WTC11 (cell line): Measurements from ENCODE around the gene ANKZF1.

Experiments
- ATF3 ChIP-seq: sonication (generic); formaldehyde crosslinking; conservative IDR thresholded peaks from 2 replicates; pipeline ENCODE4 v1.8.1; 2022; ENCODE audit warnings: mild to moderate bottlenecking, missing genetic modification reagents
- TEAD4 ChIP-seq: sonication (generic); formaldehyde crosslinking; IDR thresholded peaks from 2 replicates; pipeline ENCODE4 v1.8.0; 2022; ENCODE audit warnings: mild to moderate bottlenecking, missing genetic modification reagents
- TF ChIP-seq, protein P1 (sequence below): sonication (generic); formaldehyde crosslinking; IDR thresholded peaks from 2 replicates; pipeline ENCODE4 v1.8.0; 2022; ENCODE audit warnings: mild to moderate bottlenecking, missing genetic modification reagents
- TF ChIP-seq, protein P2 (sequence below): sonication (generic); formaldehyde crosslinking; IDR thresholded peaks from 2 replicates; pipeline ENCODE4 v1.8.0; 2022; ENCODE audit warnings: mild to moderate bottlenecking, missing genetic modification reagents
- TF ChIP-seq, protein P3 (sequence below): fragments of 200-600 bp; IDR thresholded peaks from 2 replicates; pipeline ENCODE4 v1.8.0; 2022; ENCODE audit warnings: antibody characterized with exemption
- TF ChIP-seq, protein P4 (sequence below): sonication (generic); formaldehyde crosslinking; IDR thresholded peaks from 2 replicates; pipeline ENCODE4 v1.8.1; 2023; ENCODE audit warnings: mild to moderate bottlenecking, missing genetic modification reagents, moderate library complexity

DNA sequence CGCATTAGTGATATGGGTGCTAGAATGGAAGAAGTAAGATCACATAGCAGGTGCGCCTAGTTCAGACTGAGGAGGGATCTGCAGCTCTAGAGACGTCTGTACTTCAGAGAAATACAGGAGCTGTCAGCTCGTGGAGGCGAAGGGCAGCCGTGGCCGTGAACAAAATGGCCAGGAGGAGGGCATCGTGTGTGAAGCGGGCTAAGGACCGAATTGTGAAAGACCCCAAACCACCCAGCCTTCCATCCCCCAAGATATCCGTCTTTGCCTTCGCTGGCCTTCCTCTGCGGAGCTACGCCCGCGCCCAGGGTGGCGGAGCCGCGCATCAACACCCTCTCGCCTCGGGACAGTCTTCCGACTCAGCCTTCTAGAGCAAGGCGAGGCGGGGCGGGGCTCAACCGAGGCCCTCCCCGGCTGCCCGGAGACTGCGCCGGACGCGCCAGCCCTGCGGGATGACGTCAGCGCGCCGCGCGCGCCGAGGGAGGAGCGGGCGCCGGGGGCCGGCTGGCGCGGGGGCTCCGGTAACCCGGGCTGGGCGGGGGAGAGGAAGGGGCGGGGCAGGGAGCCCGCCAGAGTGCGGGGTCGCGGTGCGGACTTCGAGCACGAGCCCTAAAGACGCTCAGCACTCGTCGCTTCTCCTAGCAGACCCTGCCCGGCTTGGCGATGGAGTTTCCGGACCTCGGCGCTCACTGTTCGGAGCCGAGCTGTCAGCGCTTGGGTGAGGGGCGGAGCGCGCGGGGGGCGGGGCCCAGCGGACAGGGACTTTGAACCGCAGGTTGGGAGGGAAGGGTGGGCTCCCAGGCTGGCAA lies 23.1 kb upstream of the ANKZF1 start, which contains the start of gene ZFAND2B:
- TF ChIP-seq, protein P1, sequence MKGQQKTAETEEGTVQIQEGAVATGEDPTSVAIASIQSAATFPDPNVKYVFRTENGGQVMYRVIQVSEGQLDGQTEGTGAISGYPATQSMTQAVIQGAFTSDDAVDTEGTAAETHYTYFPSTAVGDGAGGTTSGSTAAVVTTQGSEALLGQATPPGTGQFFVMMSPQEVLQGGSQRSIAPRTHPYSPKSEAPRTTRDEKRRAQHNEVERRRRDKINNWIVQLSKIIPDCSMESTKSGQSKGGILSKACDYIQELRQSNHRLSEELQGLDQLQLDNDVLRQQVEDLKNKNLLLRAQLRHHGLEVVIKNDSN, result no peak
- TF ChIP-seq, protein P2, sequence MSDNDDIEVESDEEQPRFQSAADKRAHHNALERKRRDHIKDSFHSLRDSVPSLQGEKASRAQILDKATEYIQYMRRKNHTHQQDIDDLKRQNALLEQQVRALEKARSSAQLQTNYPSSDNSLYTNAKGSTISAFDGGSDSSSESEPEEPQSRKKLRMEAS, result peak; percentile 59
- TF ChIP-seq, protein P3, sequence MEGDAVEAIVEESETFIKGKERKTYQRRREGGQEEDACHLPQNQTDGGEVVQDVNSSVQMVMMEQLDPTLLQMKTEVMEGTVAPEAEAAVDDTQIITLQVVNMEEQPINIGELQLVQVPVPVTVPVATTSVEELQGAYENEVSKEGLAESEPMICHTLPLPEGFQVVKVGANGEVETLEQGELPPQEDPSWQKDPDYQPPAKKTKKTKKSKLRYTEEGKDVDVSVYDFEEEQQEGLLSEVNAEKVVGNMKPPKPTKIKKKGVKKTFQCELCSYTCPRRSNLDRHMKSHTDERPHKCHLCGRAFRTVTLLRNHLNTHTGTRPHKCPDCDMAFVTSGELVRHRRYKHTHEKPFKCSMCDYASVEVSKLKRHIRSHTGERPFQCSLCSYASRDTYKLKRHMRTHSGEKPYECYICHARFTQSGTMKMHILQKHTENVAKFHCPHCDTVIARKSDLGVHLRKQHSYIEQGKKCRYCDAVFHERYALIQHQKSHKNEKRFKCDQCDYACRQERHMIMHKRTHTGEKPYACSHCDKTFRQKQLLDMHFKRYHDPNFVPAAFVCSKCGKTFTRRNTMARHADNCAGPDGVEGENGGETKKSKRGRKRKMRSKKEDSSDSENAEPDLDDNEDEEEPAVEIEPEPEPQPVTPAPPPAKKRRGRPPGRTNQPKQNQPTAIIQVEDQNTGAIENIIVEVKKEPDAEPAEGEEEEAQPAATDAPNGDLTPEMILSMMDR, result no peak
- TF ChIP-seq TEAD4 (CRISPR knock-in tag) (no peak), ATF3 (CRISPR knock-in tag) (no peak)
- TF ChIP-seq, protein P4, sequence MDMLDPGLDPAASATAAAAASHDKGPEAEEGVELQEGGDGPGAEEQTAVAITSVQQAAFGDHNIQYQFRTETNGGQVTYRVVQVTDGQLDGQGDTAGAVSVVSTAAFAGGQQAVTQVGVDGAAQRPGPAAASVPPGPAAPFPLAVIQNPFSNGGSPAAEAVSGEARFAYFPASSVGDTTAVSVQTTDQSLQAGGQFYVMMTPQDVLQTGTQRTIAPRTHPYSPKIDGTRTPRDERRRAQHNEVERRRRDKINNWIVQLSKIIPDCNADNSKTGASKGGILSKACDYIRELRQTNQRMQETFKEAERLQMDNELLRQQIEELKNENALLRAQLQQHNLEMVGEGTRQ, result peak; percentile 44
